H1 (cell line): ENCODE results near the gene SPC25. TPM values are rescaled to one million over a fixed set of nuclear protein-coding genes. Genes with fewer than 3 reads are reported as not detected.

ENCODE experiments used
- CTCF ChIA-PET: fragments of 300-600 bp; sonication (Branson Sonifier 250); formaldehyde crosslinking; loops from one replicate; lab custom pipeline; 2021; ENCODE audit not compliant: partially characterized antibody; lab: Charles Lee
- POLR2A ChIA-PET: fragments of 300-600 bp; sonication (Branson Sonifier 250); formaldehyde crosslinking; loops from one replicate; lab custom pipeline; 2021; ENCODE audit warnings: inconsistent platforms; ENCODE audit not compliant: partially characterized antibody; lab: Charles Lee
- DNase-seq, 2 experiments: peaks; one replicate each; pipeline versions ENCODE4 v3.0.0 to v3.0.0-alpha.2; 2010 to 2022; ENCODE audit warnings: low spot score in 2 of 2, low read depth in 1 of 2, mixed read lengths in 1 of 2
- FAIRE-seq: peaks from 2 replicates; lab custom pipeline; 2011; peaks lifted over from hg19 to GRCh38; lab: Jason Lieb, UNC
- H2AFZ ChIP-seq: 2 replicates; pipeline ENCODE4 v1.8.1; 2012; ENCODE audit warnings: low read length, inconsistent platforms
- H2AK5ac ChIP-seq: 2 replicates; pipeline ENCODE4 v1.6.1; 2013; ENCODE audit warnings: low read depth, low read length
- H2BK120ac ChIP-seq: replicated peaks from 2 replicates; pipeline ENCODE3; 2013; ENCODE audit warnings: low read depth, low read length, inconsistent platforms
- H2BK12ac ChIP-seq: 2 replicates; pipeline ENCODE4 v1.6.1; 2013; ENCODE audit warnings: low read depth, low read length
- H2BK15ac ChIP-seq: 2 replicates; pipeline ENCODE4 v1.6.1; 2013; ENCODE audit warnings: low read length
- H2BK20ac ChIP-seq: 2 replicates; pipeline ENCODE4 v1.6.1; 2013; ENCODE audit warnings: low read length
- H2BK5ac ChIP-seq: 2 replicates; pipeline ENCODE4 v1.6.1; 2013; ENCODE audit warnings: low read depth, low read length
- H3K14ac ChIP-seq: 2 replicates; pipeline ENCODE4 v1.6.1; 2013; ENCODE audit warnings: inconsistent platforms; ENCODE audit not compliant: insufficient read length
- H3K18ac ChIP-seq: 2 replicates; pipeline ENCODE4 v1.6.1; 2013; ENCODE audit warnings: low read length; ENCODE audit errors: extremely low read depth
- H3K23ac ChIP-seq: 2 replicates; pipeline ENCODE4 v1.6.1; 2013; ENCODE audit warnings: inconsistent platforms; ENCODE audit not compliant: insufficient read length
- H3K23me2 ChIP-seq: 2 replicates; pipeline ENCODE4 v1.6.1; 2013; ENCODE audit warnings: low read depth, low read length
- H3K27ac ChIP-seq: 2 replicates; pipeline ENCODE4 v1.6.1; 2011; ENCODE audit warnings: low read depth, low read length, inconsistent platforms
- H3K27me3 ChIP-seq, 4 experiments: replicated peaks in 1 of 4; 1 replicate in 1 of 4; 2 replicates in 3 of 4; pipeline versions ENCODE4 v1.6.1 to v1.8.1; 2011 to 2013; ENCODE audit warnings: low read length in 3 of 4, mild to moderate bottlenecking in 3 of 4, inconsistent platforms in 2 of 4, mixed read lengths in 2 of 4, moderate library complexity in 1 of 4; ENCODE audit not compliant: control insufficient read depth in 3 of 4, insufficient read depth in 3 of 4; ENCODE audit errors: extremely low read depth in 1 of 4
- H3K36me3 ChIP-seq, 4 experiments: 2 replicates each; pipeline versions ENCODE4 v1.6.1 to v1.8.1; 2011 to 2013; ENCODE audit warnings: mild to moderate bottlenecking in 4 of 4, low read length in 3 of 4, moderate library complexity in 2 of 4, control low read depth in 1 of 4, inconsistent platforms in 1 of 4; ENCODE audit not compliant: insufficient read depth in 4 of 4, control insufficient read depth in 2 of 4
- H3K4ac ChIP-seq: replicated peaks from 2 replicates; pipeline ENCODE3; 2013; ENCODE audit warnings: low read length, low read depth, mixed read lengths, inconsistent platforms; ENCODE audit not compliant: insufficient read length
- H3K4me1 ChIP-seq, 4 experiments: replicated peaks in 1 of 4; 1 replicate in 1 of 4; 2 replicates in 3 of 4; pipeline versions ENCODE4 v1.6.1 to v1.8.1; 2011 to 2013; ENCODE audit warnings: low read length in 3 of 4, inconsistent platforms in 2 of 4, mixed read lengths in 1 of 4; ENCODE audit not compliant: insufficient read depth in 4 of 4, control insufficient read depth in 3 of 4
- H3K4me2 ChIP-seq, 2 experiments: 2 replicates each; pipeline versions ENCODE4 v1.6.1 to v1.8.1; 2011 to 2013; ENCODE audit warnings: low read depth in 2 of 2, low read length in 2 of 2, control low read depth in 1 of 2, inconsistent platforms in 1 of 2, mild to moderate bottlenecking in 1 of 2; ENCODE audit not compliant: insufficient read depth in 1 of 2
- H3K4me3 ChIP-seq, 4 experiments: fragments of 200-600, 300-600 bp in 1 of 4; sonication (generic), shearing (Covaris generic), sonication (Bioruptor Twin) in 1 of 4; 2 replicates each; pipeline versions ENCODE4 v1.5.1 to v1.8.1; 2011 to 2016; ENCODE audit warnings: low read length in 4 of 4, low read depth in 3 of 4, control low read depth in 2 of 4, inconsistent platforms in 2 of 4, mild to moderate bottlenecking in 2 of 4, mixed read lengths in 1 of 4, moderate library complexity in 1 of 4; ENCODE audit not compliant: insufficient read depth in 2 of 4; ENCODE audit errors: extremely low read depth in 1 of 4
- H3K56ac ChIP-seq: replicated peaks from 2 replicates; pipeline ENCODE3; 2013; ENCODE audit warnings: low read depth, mild to moderate bottlenecking, mixed read lengths, low read length, inconsistent platforms; ENCODE audit not compliant: insufficient read length
- H3K79me1 ChIP-seq: 2 replicates; pipeline ENCODE4 v1.6.1; 2013; ENCODE audit warnings: low read depth, low read length, control low read depth
- H3K79me2 ChIP-seq, 2 experiments: 2 replicates each; pipeline versions ENCODE4 v1.6.1 to v1.8.1; 2012 to 2013; ENCODE audit warnings: low read length in 2 of 2, mild to moderate bottlenecking in 2 of 2, inconsistent platforms in 1 of 2; ENCODE audit not compliant: insufficient read depth in 2 of 2, control insufficient read depth in 1 of 2
- H3K9ac ChIP-seq, 4 experiments: replicated peaks in 1 of 4; 1 replicate in 1 of 4; 2 replicates in 3 of 4; pipeline versions ENCODE4 v1.6.1 to v1.8.1; 2011 to 2013; ENCODE audit warnings: low read depth in 3 of 4, low read length in 3 of 4, control low read depth in 2 of 4, mild to moderate bottlenecking in 2 of 4, moderate library complexity in 2 of 4, inconsistent platforms in 1 of 4; ENCODE audit errors: extremely low read depth in 1 of 4
- H3K9me3 ChIP-seq, 2 experiments: 2 replicates each; pipeline versions ENCODE4 v1.6.1 to v1.8.1; 2012 to 2013; ENCODE audit warnings: mild to moderate bottlenecking in 2 of 2, moderate library complexity in 2 of 2, control low read depth in 1 of 2, inconsistent platforms in 1 of 2, low read depth in 1 of 2, low read length in 1 of 2, mixed read lengths in 1 of 2; ENCODE audit not compliant: insufficient read depth in 2 of 2
- H4K20me1 ChIP-seq, 2 experiments: replicated peaks in 1 of 2; 2 replicates each; pipeline versions ENCODE3 to v1.8.1; 2011 to 2013; ENCODE audit warnings: inconsistent platforms in 2 of 2, low read length in 2 of 2, mild to moderate bottlenecking in 1 of 2; ENCODE audit not compliant: insufficient read depth in 2 of 2, control insufficient read depth in 1 of 2
- H4K5ac ChIP-seq: 2 replicates; pipeline ENCODE4 v1.6.1; 2013; ENCODE audit warnings: low read length, low read depth, mixed read lengths, inconsistent platforms; ENCODE audit not compliant: insufficient read length
- H4K8ac ChIP-seq: 2 replicates; pipeline ENCODE4 v1.8.0; 2013; ENCODE audit warnings: mild to moderate bottlenecking, moderate library complexity, low read length, inconsistent platforms; ENCODE audit not compliant: insufficient read depth; ENCODE audit errors: extremely low read depth
- H4K91ac ChIP-seq: replicated peaks from 2 replicates; pipeline ENCODE3; 2013; ENCODE audit warnings: low read length, mixed read lengths, inconsistent platforms; ENCODE audit not compliant: insufficient read length
- EZH2 ChIP-seq: fragments of 200-600 bp; sonication (generic); IDR thresholded peaks from 2 replicates; pipeline ENCODE4 v1.7.1; 2012; ENCODE audit warnings: low read depth, mild to moderate bottlenecking, moderate library complexity, low read length, inconsistent platforms; ENCODE audit not compliant: severe bottlenecking
- JUND ChIP-seq: IDR thresholded peaks from 2 replicates; pipeline ENCODE4 v1.6.1; 2011; ENCODE audit warnings: mild to moderate bottlenecking, improper control_type of control experiment, low read length
- KDM4A ChIP-seq: IDR thresholded peaks from one replicate; pipeline ENCODE4 v1.7.1; 2012; ENCODE audit warnings: low read depth, mild to moderate bottlenecking, moderate library complexity, low read length, inconsistent platforms; ENCODE audit not compliant: severe bottlenecking
- PHF8 ChIP-seq: fragments of 200-600 bp; sonication (generic); conservative IDR thresholded peaks from 2 replicates; pipeline ENCODE4 v1.7.1; 2012; ENCODE audit warnings: low read depth, mild to moderate bottlenecking, inconsistent platforms, low read length, moderate library complexity
- RXRA ChIP-seq: IDR thresholded peaks from 2 replicates; pipeline ENCODE4 v1.6.1; 2011; ENCODE audit warnings: low read depth, mild to moderate bottlenecking, low read length, moderate library complexity; ENCODE audit not compliant: insufficient read depth
- SIX5 ChIP-seq: IDR thresholded peaks from 2 replicates; pipeline ENCODE4 v1.6.1; 2011; ENCODE audit warnings: mild to moderate bottlenecking, low read depth, low read length
- TAF7 ChIP-seq: optimal IDR thresholded peaks from 2 replicates; pipeline ENCODE3; 2011; ENCODE audit warnings: low read depth, mild to moderate bottlenecking, inconsistent platforms, low read length, moderate library complexity, borderline replicate concordance
- TCF12 ChIP-seq: IDR thresholded peaks from 2 replicates; pipeline ENCODE4 v1.6.1; 2011; ENCODE audit warnings: low read depth, mild to moderate bottlenecking, low read length
- WGBS, 2 experiments: shearing (Covaris generic) in 1 of 2; methylation state at CpG; one replicate each; pipeline versions ENCODE4 v1.1.6 to v1.1.7; 2013 to 2015; ENCODE audit warnings: low lambda C conversion rate in 2 of 2, mixed read lengths in 2 of 2, inconsistent platforms in 1 of 2, low coverage in 1 of 2, missing lambda C conversion rate in 1 of 2; ENCODE audit not compliant: insufficient replicate concordance in 2 of 2, insufficient coverage in 1 of 2, insufficient read length in 1 of 2; ENCODE audit errors: extremely low coverage in 1 of 2, missing lambda C conversion rate in 1 of 2; 5-methylcytosine and 5-hydroxymethylcytosine counted together
- polyA plus RNA-seq, 7 experiments: library from polyadenylated mRNA; depleted of rRNA in 3 of 7; stranded (reverse) in 5 of 7; unstranded in 2 of 7; fragments of >200 nt in 5 of 7; fragments of 200-250 nt in 2 of 7; gene quantifications; 1 replicate in 5 of 7; 2 replicates in 1 of 7; 4 replicates in 1 of 7; pipeline versions ENCODE4 v1.2.1 to v1.2.3, GENCODE V29; 2011 to 2013; ENCODE audit warnings: missing spikeins in 2 of 7, mixed read lengths in 2 of 7
- total RNA-seq: library from RNA; stranded (reverse); fragmentation: NEBNext Ultra II Directional; extraction: Animal tissue kit (Norgen Biotek cat#: 25700); gene quantifications from 2 replicates; pipeline ENCODE4 v1.2.1, GENCODE V29; 2021

Gene SPC25
- total and polyA plus RNA-seq, 2 of the 8 experiments (the other 6 are each of a cell fraction or from before 2014, with no cell fraction given), result 21.0 to 34.7 TPM

DNA sequence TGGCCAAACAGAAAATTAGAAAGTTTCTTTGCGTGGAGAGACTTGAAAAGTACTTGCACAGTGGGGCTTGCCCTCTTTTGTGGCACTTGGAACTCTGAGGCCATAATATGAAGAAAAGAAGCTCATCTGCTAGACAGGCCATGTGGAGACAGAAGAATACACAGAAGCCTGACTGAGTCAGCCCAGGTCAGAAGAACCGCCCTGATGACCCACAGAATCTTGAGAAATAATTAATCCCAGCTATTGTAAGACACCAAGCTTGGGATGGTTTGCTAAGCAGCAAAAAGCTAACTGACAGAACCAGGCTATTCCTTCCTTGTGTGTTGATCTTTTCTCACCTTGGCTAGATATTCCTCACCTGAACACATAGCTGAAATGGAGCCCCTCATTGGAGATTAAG lies 44.6 kb upstream of the SPC25 start:
- no peak for FAIRE-seq
- H4K20me1 ChIP-seq, result peaks cover 0 to 1% of the 10 kb centered on the region in 2 experiments

More for the DNA sequence above, 44.6 kb upstream of the SPC25 start:
- no peaks in the 10 kb centered on the region for H3K27me3 ChIP-seq
- H2BK120ac ChIP-seq, result no peak overlapping the region
- H3K9ac ChIP-seq, result no peak overlapping the region
- no peak overlapping the region for H2BK20ac ChIP-seq
- no peak overlapping the region for H4K91ac ChIP-seq
- no peak for TF ChIP-seq TCF12
- no peak for TF ChIP-seq PHF8
- TF ChIP-seq TAF7, result no peak
- no peak for TF ChIP-seq JUND
- no peak for TF ChIP-seq RXRA
- no peak for TF ChIP-seq SIX5
- no peak for TF ChIP-seq KDM4A
- no peak for TF ChIP-seq EZH2
- CTCF ChIA-PET, result interaction anchor here (0.6 to 2.3 kb wide), 5 partner anchors 9 to 647 kb away, joined by 3 to 6 read pairs (median 3); no protein-coding TSS in a partner anchor
- H2AFZ ChIP-seq, result no peak overlapping the region
- H3K4ac ChIP-seq, result no peak overlapping the region
- H3K18ac ChIP-seq, result no peak overlapping the region
- H2BK5ac ChIP-seq, result no peak overlapping the region
- H3K79me1 ChIP-seq, result no peaks in the 10 kb centered on the region
- no peak overlapping the region for H4K5ac ChIP-seq
- H3K27ac ChIP-seq, result no peak overlapping the region
- no peak overlapping the region for H3K4me3 ChIP-seq
- H3K56ac ChIP-seq, result no peak overlapping the region
- POLR2A ChIA-PET, result no interaction called here
- no peaks in the 10 kb centered on the region for H3K9me3 ChIP-seq
- H3K14ac ChIP-seq, result no peak overlapping the region
- no peak overlapping the region for H2AK5ac ChIP-seq
- H2BK12ac ChIP-seq, result no peak overlapping the region
- H3K4me1 ChIP-seq, result no peaks in the 10 kb centered on the region
- H3K23me2 ChIP-seq, result no peaks in the 10 kb centered on the region
- no peak for DNase-seq
- 84% methylated on average over 2 of the region's 2 CpGs; no CpG with 5 or more reads in 1 of the 2 experiments for WGBS, 2 experiments
- no peak overlapping the region for H3K4me2 ChIP-seq
- no peak overlapping the region for H2BK15ac ChIP-seq
- H3K23ac ChIP-seq, result no peak overlapping the region
- H4K8ac ChIP-seq, result no peak overlapping the region
- H3K79me2 ChIP-seq, result no peaks in the 10 kb centered on the region
- no peaks in the 10 kb centered on the region; a peak in 1 of 8 replicates for H3K36me3 ChIP-seq
